ENCODE measurements around the gene GRAP2.

- no peak for TF ChIP-seq CTCF (IDR thresholded peaks at IDR 0.05)
- TF ChIP-seq EZH2 (IDR thresholded peaks at IDR 0.05; ENCODE audit: borderline replicate concordance, insufficient read depth, low read depth, low read length, poor library complexity, severe bottlenecking): no peak
Observed at GRCh38 chr22:39896313-39896996, 4.4 kb upstream of the GRAP2 start.
